Measurements from ENCODE around the gene HES6. TPM values are rescaled to one million over a fixed set of nuclear protein-coding genes. Genes with fewer than 3 reads are reported as not detected.
"Not testable (repeated sequence)": the region's sequence is repeated elsewhere in the genome, so short reads cannot be mapped to it uniquely, and the experiment has no call there.

Gene HES6
- total RNA-seq, 6 donors from 2014 or later: 5.2 to 15.8 (median 9.4) TPM

DNA sequence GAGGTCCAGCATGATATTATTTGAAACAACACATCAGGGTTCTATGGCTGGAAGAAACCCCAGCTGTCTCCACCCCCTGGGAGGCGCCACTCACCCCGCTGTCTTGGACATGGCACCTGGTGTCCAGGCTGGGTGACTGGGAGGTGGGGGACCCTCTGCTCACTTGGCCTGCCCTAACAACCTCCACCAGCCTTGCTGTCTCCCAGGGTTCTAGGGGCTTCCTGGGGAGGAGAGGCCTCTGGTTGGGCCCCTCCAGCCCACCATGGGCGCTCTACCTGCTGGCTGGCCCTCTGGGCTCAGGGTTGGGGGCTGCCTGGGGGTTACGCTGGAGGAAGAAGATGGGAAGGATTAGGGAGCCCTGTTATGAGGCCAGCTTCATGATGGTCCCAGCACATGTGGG is 32.3 kb upstream of the HES6 start:
- ATAC-seq (ENCODE audit: low FRiP score in 2 of 2) (no peak), DNase-seq (no peak)
- no peaks in the 10 kb centered on the region for H3K9me3 ChIP-seq
- no peaks in the 10 kb centered on the region for H3K27me3 ChIP-seq
- peaks cover 21 to 93% (median 70%) of the 10 kb centered on the region in 4 donors for H3K36me3 ChIP-seq
- no peak overlapping the region for H3K27ac ChIP-seq
- TF ChIP-seq CTCF (IDR thresholded peaks at IDR 0.05) (no peak), POLR2A (IDR thresholded peaks at IDR 0.05) (no peak), EP300 (IDR thresholded peaks at IDR 0.05) (no peak), POLR2AphosphoS5 (IDR thresholded peaks at IDR 0.05) (no peak)
- no peak overlapping the region for H3K4me3 ChIP-seq
- WGBS, 2 donors: 88 to 98% methylated on average over 3 to 4 of the region's 4 CpGs
- peaks cover 0 to 12% (median 0%) of the 10 kb centered on the region in 4 donors for H3K4me1 ChIP-seq

- H3K4me3 ChIP-seq; ATAC-seq (ENCODE audit: low FRiP score in 2 of 2); H3K27me3 ChIP-seq; H3K9me3 ChIP-seq; H3K27ac ChIP-seq; DNase-seq: not testable (repeated sequence)
- Histone ChIP-seq H3K4me1 (peaks cover 0 to 12% (median 0%) of the 10 kb centered on the region in 4 donors), H3K36me3 (peaks cover 21 to 93% (median 69%) of the 10 kb centered on the region in 4 donors)
- 84 to 91% methylated on average over 8 of the region's 8 CpGs for WGBS, 2 donors
These were observed 31.8 kb upstream of the HES6 start for GRCh38 chr2:238271686-238272085.

DNA sequence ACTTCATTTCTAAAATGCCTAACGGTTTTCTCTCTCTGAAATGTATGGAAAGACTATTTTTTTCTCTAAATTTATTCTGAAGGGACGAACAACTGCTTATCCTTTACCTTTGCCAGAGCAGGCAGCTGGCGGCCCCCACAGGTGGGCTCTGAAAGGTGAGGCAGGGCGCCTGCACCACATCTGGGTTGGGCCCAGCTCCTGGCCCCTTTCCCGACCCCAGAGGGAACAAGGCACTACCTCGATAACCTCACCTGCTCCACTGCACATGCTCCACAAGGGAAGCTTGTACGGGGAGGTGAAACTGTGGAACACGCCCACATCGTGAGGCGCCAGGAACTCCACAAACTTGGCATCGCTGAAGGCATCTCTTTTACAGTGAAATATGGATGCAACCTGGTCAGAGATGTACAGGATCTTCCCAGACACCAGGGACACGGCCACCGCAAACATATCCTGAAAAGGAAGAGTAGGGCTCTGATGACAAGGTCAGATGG is 31.3 kb upstream of the HES6 start:
- Histone ChIP-seq H3K4me3 (no peak overlapping the region), H3K9me3 (no peaks in the 10 kb centered on the region), H3K36me3 (peaks cover 18 to 93% (median 63%) of the 10 kb centered on the region in 4 donors), H3K27me3 (no peaks in the 10 kb centered on the region), H3K4me1 (peaks cover 0 to 12% (median 0%) of the 10 kb centered on the region in 4 donors), H3K27ac (no peak overlapping the region)
- no peak for TF ChIP-seq CTCF (IDR thresholded peaks at IDR 0.05)
- TF ChIP-seq POLR2AphosphoS5 (IDR thresholded peaks at IDR 0.05): no peak
- no peak for TF ChIP-seq EP300 (IDR thresholded peaks at IDR 0.05)
- no peak for TF ChIP-seq POLR2A (IDR thresholded peaks at IDR 0.05)
- 88 to 93% methylated on average over 13 of the region's 13 CpGs for WGBS, 2 donors
- no peak for ATAC-seq (ENCODE audit: low FRiP score in 2 of 2)
- no peak for DNase-seq

GRCh38 chr2:238270606-238271005 is 30.8 kb upstream of the HES6 start:
- Histone ChIP-seq H3K36me3 (peaks cover 18 to 88% (median 59%) of the 10 kb centered on the region in 4 donors), H3K9me3 (no peaks in the 10 kb centered on the region), H3K27me3 (no peaks in the 10 kb centered on the region), H3K4me3 (no peak overlapping the region), H3K4me1 (peaks cover 0 to 12% (median 0%) of the 10 kb centered on the region in 4 donors), H3K27ac (no peak overlapping the region)
- ATAC-seq (ENCODE audit: low FRiP score in 2 of 2) (peak in 1 of 2 donors; percentile 25), DNase-seq (no peak)
- 91 to 97% methylated on average over 3 to 9 of the region's 9 CpGs for WGBS, 2 donors
- TF ChIP-seq POLR2A (IDR thresholded peaks at IDR 0.05) (no peak), EP300 (IDR thresholded peaks at IDR 0.05) (no peak), POLR2AphosphoS5 (IDR thresholded peaks at IDR 0.05) (no peak), CTCF (IDR thresholded peaks at IDR 0.05) (no peak)

GRCh38 chr2:238269741-238270140 is 29.9 kb upstream of the HES6 start:
- Histone ChIP-seq H3K27ac (no peak overlapping the region), H3K36me3 (peaks cover 14 to 87% (median 52%) of the 10 kb centered on the region in 4 donors), H3K27me3 (no peaks in the 10 kb centered on the region), H3K9me3 (no peaks in the 10 kb centered on the region), H3K4me1 (peaks cover 0 to 12% (median 2%) of the 10 kb centered on the region in 4 donors), H3K4me3 (no peak overlapping the region)
- TF ChIP-seq POLR2A (IDR thresholded peaks at IDR 0.05): no peak
- 94 to 97% methylated on average over 3 to 6 of the region's 6 CpGs for WGBS, 2 donors
- ATAC-seq (ENCODE audit: low FRiP score in 2 of 2) (no peak), DNase-seq (no peak)

All from upper lobe of left lung (tissue), 6 donors.